ENCODE data around the gene MND1.

Gene MND1

DNA sequence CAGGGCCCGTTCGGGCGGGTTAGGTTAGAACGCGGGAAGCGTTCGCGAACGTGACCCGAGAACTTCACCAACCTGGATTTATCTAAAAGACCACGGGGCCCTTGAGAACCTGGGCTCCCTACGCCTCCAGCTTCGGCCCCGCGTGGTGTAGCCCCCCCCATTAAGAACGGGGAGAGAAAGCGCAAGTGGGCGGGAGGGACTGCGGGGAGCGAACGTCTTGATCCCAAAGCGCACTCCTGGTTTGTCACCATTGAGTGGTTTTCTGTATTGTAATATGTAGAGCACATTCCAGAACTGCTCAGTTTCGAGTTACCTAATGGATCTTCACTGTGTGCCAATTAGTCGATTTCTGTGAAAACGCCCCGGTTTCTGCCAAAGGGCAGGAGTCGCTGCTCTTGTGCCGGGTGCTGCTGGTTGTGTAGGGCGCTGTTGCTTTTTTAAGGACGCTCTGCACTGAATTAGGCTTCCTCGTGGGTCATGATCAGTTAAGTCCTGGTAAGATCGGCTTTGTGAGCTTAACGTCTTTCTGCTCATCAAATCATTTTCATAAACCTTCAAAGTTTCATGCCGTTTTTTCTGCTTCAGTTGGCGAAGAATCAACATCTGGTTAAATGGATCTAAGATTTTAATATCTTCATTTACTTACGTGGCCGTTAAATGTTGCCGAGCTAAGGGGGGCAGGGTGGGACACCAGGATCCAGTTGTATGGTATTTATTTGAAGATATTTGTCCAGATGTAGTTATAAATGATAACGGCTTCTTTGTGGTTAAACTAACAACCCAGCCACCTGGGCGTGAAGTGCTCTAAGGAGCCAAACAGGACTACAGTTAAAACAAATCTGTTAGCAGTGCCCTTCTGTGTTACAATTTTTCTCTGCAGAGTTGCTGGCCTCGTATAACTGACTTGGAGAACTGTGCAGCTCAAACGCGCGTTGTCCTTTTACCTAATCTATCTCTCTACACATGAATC lies 809 bp downstream of the MND1 start:
- H3K36me3 ChIP-seq (ENCODE audit: insufficient read depth, low read length): no peaks in the 10 kb centered on the region
- H3K9me2 ChIP-seq (replicated peaks; ENCODE audit: low read depth, low read length): no peaks in the 10 kb centered on the region
- peaks cover 57% of the 10 kb centered on the region for H3K79me2 ChIP-seq (ENCODE audit: insufficient read depth, low read length)
- peak overlapping the region; percentile 9; the same call in 1 of the 2 replicates for H2AFZ ChIP-seq (ENCODE audit: low read length)
- H3K27me3 ChIP-seq (ENCODE audit: insufficient read depth, low read length, poor library complexity, severe bottlenecking): peaks cover 4% of the 10 kb centered on the region
- H3K9me3 ChIP-seq (ENCODE audit: insufficient read depth, low read depth, low read length): no peaks in the 10 kb centered on the region
- peaks cover 16% of the 10 kb centered on the region for H3F3A ChIP-seq (ENCODE audit: low read depth)
- H3K9ac ChIP-seq (ENCODE audit: low read depth, low read length, poor library complexity, severe bottlenecking): peak overlapping the region; percentile 100
- H3K4me2 ChIP-seq (ENCODE audit: low read depth, low read length, poor library complexity, severe bottlenecking): peak overlapping the region; percentile 93
- H4K20me1 ChIP-seq (ENCODE audit: insufficient read depth, low read length, poor library complexity, severe bottlenecking): no peaks in the 10 kb centered on the region
- peaks cover 84% of the 10 kb centered on the region for H3K4me1 ChIP-seq (ENCODE audit: insufficient read depth, low read length, poor library complexity, severe bottlenecking)
- no peak for TF ChIP-seq EZH2phosphoT487 (IDR thresholded peaks at IDR 0.05; ENCODE audit: borderline replicate concordance)
- TF ChIP-seq, protein P1, sequence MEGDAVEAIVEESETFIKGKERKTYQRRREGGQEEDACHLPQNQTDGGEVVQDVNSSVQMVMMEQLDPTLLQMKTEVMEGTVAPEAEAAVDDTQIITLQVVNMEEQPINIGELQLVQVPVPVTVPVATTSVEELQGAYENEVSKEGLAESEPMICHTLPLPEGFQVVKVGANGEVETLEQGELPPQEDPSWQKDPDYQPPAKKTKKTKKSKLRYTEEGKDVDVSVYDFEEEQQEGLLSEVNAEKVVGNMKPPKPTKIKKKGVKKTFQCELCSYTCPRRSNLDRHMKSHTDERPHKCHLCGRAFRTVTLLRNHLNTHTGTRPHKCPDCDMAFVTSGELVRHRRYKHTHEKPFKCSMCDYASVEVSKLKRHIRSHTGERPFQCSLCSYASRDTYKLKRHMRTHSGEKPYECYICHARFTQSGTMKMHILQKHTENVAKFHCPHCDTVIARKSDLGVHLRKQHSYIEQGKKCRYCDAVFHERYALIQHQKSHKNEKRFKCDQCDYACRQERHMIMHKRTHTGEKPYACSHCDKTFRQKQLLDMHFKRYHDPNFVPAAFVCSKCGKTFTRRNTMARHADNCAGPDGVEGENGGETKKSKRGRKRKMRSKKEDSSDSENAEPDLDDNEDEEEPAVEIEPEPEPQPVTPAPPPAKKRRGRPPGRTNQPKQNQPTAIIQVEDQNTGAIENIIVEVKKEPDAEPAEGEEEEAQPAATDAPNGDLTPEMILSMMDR (conservative IDR thresholded peaks at IDR 0.05; ENCODE audit: low read length): no peak
- peak overlapping the region; percentile 82 for H3K4me3 ChIP-seq (ENCODE audit: low read length, poor library complexity, severe bottlenecking)

DNA sequence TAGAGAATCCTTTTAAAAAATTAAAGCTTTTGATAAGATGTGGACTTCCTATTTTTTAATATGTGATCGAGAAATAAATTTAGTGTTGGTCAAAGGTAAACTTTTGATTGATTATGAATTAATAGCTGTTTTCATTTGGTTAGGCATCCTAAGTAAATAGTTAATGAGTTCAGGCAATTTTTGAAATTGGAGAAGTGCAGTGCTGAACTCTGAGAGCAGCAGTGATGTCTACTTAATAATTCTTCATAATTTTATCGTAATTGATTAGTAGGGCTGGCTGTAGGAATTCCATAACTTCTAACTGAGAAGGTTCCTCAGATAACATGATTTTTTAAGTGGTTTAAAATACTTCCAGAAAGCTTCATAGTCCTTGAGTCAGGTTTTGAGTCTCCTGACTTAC lies 1.5 kb downstream of the MND1 start:
- no peak for TF ChIP-seq EZH2phosphoT487 (IDR thresholded peaks at IDR 0.05; ENCODE audit: borderline replicate concordance)
- TF ChIP-seq, protein P1 (conservative IDR thresholded peaks at IDR 0.05; ENCODE audit: low read length): no peak
- Histone ChIP-seq H3K4me1 (ENCODE audit: insufficient read depth, low read length, poor library complexity, severe bottlenecking) (peaks cover 84% of the 10 kb centered on the region), H3K4me2 (ENCODE audit: low read depth, low read length, poor library complexity, severe bottlenecking) (peak overlapping the region; percentile 93)

DNA sequence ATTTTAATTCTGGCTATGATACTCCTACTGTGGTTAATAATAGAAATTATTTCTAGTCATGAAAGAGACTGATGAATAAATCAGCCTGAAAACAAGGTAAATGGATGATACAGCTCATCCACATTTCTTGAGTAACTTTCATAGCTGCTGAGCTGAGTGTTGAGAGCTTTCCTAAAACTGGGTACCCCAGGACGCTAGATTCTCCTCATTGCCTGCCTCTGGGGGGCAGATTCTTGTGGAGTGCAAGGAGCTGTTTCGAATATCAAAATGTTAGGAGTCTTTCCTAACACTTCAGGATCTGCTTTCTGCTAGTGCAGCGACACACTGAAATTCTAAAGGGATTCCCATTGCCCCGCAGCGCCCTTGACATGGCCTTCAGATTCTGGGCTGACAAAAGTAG lies 2.1 kb downstream of the MND1 start:
- Histone ChIP-seq H3K9me3 (ENCODE audit: insufficient read depth, low read depth, low read length) (no peaks in the 10 kb centered on the region), H3F3A (ENCODE audit: low read depth) (peaks cover 16% of the 10 kb centered on the region), H3K9me2 (replicated peaks; ENCODE audit: low read depth, low read length) (no peaks in the 10 kb centered on the region), H3K27me3 (ENCODE audit: insufficient read depth, low read length, poor library complexity, severe bottlenecking) (peaks cover 4% of the 10 kb centered on the region), H3K9ac (ENCODE audit: low read depth, low read length, poor library complexity, severe bottlenecking) (peak overlapping the region; percentile 100), H3K36me3 (ENCODE audit: insufficient read depth, low read length) (no peaks in the 10 kb centered on the region), H4K20me1 (ENCODE audit: insufficient read depth, low read length, poor library complexity, severe bottlenecking) (no peaks in the 10 kb centered on the region), H3K4me1 (ENCODE audit: insufficient read depth, low read length, poor library complexity, severe bottlenecking) (peaks cover 84% of the 10 kb centered on the region), H2AFZ (ENCODE audit: low read length) (no peak overlapping the region), H3K4me2 (ENCODE audit: low read depth, low read length, poor library complexity, severe bottlenecking) (peak overlapping the region; percentile 93), H3K79me2 (ENCODE audit: insufficient read depth, low read length) (peaks cover 66% of the 10 kb centered on the region), H3K4me3 (ENCODE audit: low read length, poor library complexity, severe bottlenecking) (peak overlapping the region; percentile 82)
- no peak for TF ChIP-seq EZH2phosphoT487 (IDR thresholded peaks at IDR 0.05; ENCODE audit: borderline replicate concordance)
- TF ChIP-seq, protein P1 (conservative IDR thresholded peaks at IDR 0.05; ENCODE audit: low read length): peak; percentile 41

More for the DNA sequence above, 1.5 kb downstream of the MND1 start:
- Histone ChIP-seq H2AFZ (ENCODE audit: low read length) (no peak overlapping the region), H4K20me1 (ENCODE audit: insufficient read depth, low read length, poor library complexity, severe bottlenecking) (no peaks in the 10 kb centered on the region), H3K27me3 (ENCODE audit: insufficient read depth, low read length, poor library complexity, severe bottlenecking) (peaks cover 4% of the 10 kb centered on the region), H3K79me2 (ENCODE audit: insufficient read depth, low read length) (peaks cover 61% of the 10 kb centered on the region), H3K9me3 (ENCODE audit: insufficient read depth, low read depth, low read length) (no peaks in the 10 kb centered on the region), H3F3A (ENCODE audit: low read depth) (peaks cover 16% of the 10 kb centered on the region), H3K9ac (ENCODE audit: low read depth, low read length, poor library complexity, severe bottlenecking) (peak overlapping the region; percentile 100), H3K4me3 (ENCODE audit: low read length, poor library complexity, severe bottlenecking) (peak overlapping the region; percentile 82), H3K36me3 (ENCODE audit: insufficient read depth, low read length) (no peaks in the 10 kb centered on the region), H3K9me2 (replicated peaks; ENCODE audit: low read depth, low read length) (no peaks in the 10 kb centered on the region)
